HCT116 (cell line): Measurements from ENCODE around the gene NFIX. TPM values are rescaled to one million over a fixed set of nuclear protein-coding genes. Genes with fewer than 3 reads are reported as not detected.

Source experiments
- ATAC-seq: fragments of 200-7000 bp; cut with Tn5 transposase; 2 replicates; pipeline ENCODE4 v1.9.1; 2020; ENCODE audit warnings: mild to moderate bottlenecking, moderate library complexity
- BruUV-seq: library from RNA; stranded (reverse); fragments of 400-500 nt; replicated peaks from 2 replicates; lab custom pipeline; 2021; lab: Mats Ljungman, UMichigan
- CTCF ChIA-PET: fragments of 300-600 bp; sonication (Branson Sonifier 250); formaldehyde crosslinking; loops from one replicate; lab custom pipeline; 2021; ENCODE audit warnings: antibody characterized with exemption; lab: Charles Lee
- POLR2A ChIA-PET: fragments of 300-600, 350-600 bp; sonication (Branson Sonifier 250); formaldehyde crosslinking; loops from one replicate; lab custom pipeline; 2021; ENCODE audit warnings: antibody characterized with exemption; lab: Charles Lee
- RAD21 ChIA-PET, 2 experiments: fragments of 300-600 bp; sonication (Branson Sonifier 250); formaldehyde crosslinking; loops; one replicate each; lab custom pipeline; 2023; ENCODE audit warnings: low total read pairs in 2 of 2; ENCODE audit not compliant: uncharacterized antibody in 2 of 2, unreplicated experiment in 2 of 2, low non-redundant PET in 1 of 2; lab: Charles Lee
- DNase-seq: peaks from one replicate; pipeline ENCODE4 v3.0.0-alpha.2; 2010; ENCODE audit warnings: low read depth, low spot score
- H2AFZ ChIP-seq: fragments of 200-600 bp; shearing (Covaris generic), sonication (generic); 2 replicates; pipeline ENCODE4 v1.6.1; 2017; ENCODE audit warnings: low read depth, mixed run types, mixed read lengths, antibody characterized with exemption, low read length; ENCODE audit not compliant: poor library complexity, severe bottlenecking
- H3K27ac ChIP-seq: 2 replicates; pipeline ENCODE4 v1.5.1; 2012; ENCODE audit warnings: low read depth, low read length
- H3K27me3 ChIP-seq: fragments of 200-600 bp; sonication (generic); 2 replicates; pipeline ENCODE4 v1.6.1; 2016; ENCODE audit warnings: mixed run types, low read length, mixed read lengths; ENCODE audit not compliant: insufficient read depth
- H3K36me3 ChIP-seq, 2 experiments: fragments of 200-500 bp in 1 of 2; fragments of 200-600 bp in 1 of 2; sonication (Bioruptor generic) in 1 of 2; sonication (generic) in 1 of 2; 2 replicates each; pipeline versions ENCODE4 v1.5.1 to v1.6.1; 2014 to 2016; ENCODE audit warnings: low read length in 2 of 2, inconsistent platforms in 1 of 2, mixed read lengths in 1 of 2, mixed run types in 1 of 2; ENCODE audit not compliant: insufficient read depth in 2 of 2, control insufficient read depth in 1 of 2
- H3K4me1 ChIP-seq, 2 experiments: fragments of 200-600 bp in 1 of 2; sonication (generic) in 1 of 2; 2 replicates each; pipeline versions ENCODE4 v1.5.1 to v1.6.1; 2012 to 2017; ENCODE audit warnings: low read length in 2 of 2, inconsistent platforms in 1 of 2, mild to moderate bottlenecking in 1 of 2, mixed read lengths in 1 of 2, mixed run types in 1 of 2, moderate library complexity in 1 of 2; ENCODE audit not compliant: insufficient read depth in 2 of 2, control insufficient read depth in 1 of 2
- H3K4me2 ChIP-seq: fragments of 200-600 bp; sonication (generic); 2 replicates; pipeline ENCODE4 v1.6.1; 2017; ENCODE audit warnings: mixed run types, low read length, mixed read lengths
- H3K4me3 ChIP-seq, 2 experiments: fragments of 200-600 bp in 1 of 2; sonication (generic) in 1 of 2; replicated peaks in 1 of 2; 2 replicates each; pipeline ENCODE4 v1.5.1; 2011 to 2016; ENCODE audit warnings: low read length in 2 of 2, control low read depth in 1 of 2, low read depth in 1 of 2, mild to moderate bottlenecking in 1 of 2, mixed read lengths in 1 of 2, mixed run types in 1 of 2
- H3K79me2 ChIP-seq: fragments of 200-600 bp; sonication (generic); 2 replicates; pipeline ENCODE4 v1.6.1; 2017; ENCODE audit warnings: mild to moderate bottlenecking, mixed run types, low read length, moderate library complexity, mixed read lengths; ENCODE audit not compliant: insufficient read depth
- H3K9ac ChIP-seq: fragments of 200-600 bp; sonication (generic); 2 replicates; pipeline ENCODE4 v1.6.1; 2016; ENCODE audit warnings: low read length, mixed read lengths
- H3K9me2 ChIP-seq: fragments of 200-600 bp; sonication (generic), shearing (Covaris generic); 2 replicates; pipeline ENCODE4 v1.6.1; 2017; ENCODE audit warnings: mixed run types, mild to moderate bottlenecking, moderate library complexity; ENCODE audit not compliant: insufficient read depth
- H3K9me3 ChIP-seq, 2 experiments: fragments of 200-500 bp in 1 of 2; fragments of 200-600 bp in 1 of 2; sonication (Bioruptor generic) in 1 of 2; sonication (generic) in 1 of 2; 2 replicates each; pipeline ENCODE4 v1.6.1; 2014 to 2017; ENCODE audit warnings: low read length in 2 of 2, mixed read lengths in 2 of 2, inconsistent platforms in 1 of 2, low read depth in 1 of 2, mild to moderate bottlenecking in 1 of 2, mixed run types in 1 of 2, moderate library complexity in 1 of 2; ENCODE audit not compliant: control insufficient read depth in 1 of 2, insufficient read depth in 1 of 2
- H4K20me1 ChIP-seq: fragments of 200-600 bp; sonication (generic), shearing (Covaris generic); 2 replicates; pipeline ENCODE4 v1.6.1; 2017; ENCODE audit warnings: mixed run types, mild to moderate bottlenecking, moderate library complexity; ENCODE audit not compliant: insufficient read depth
- ATF3 ChIP-seq: IDR thresholded peaks from 2 replicates; pipeline ENCODE4 v1.6.1; 2012
- CBX3 ChIP-seq: IDR thresholded peaks from 2 replicates; pipeline ENCODE4 v1.6.1; 2012; ENCODE audit warnings: low read depth
- CEBPB ChIP-seq: IDR thresholded peaks from 2 replicates; pipeline ENCODE4 v1.6.1; 2012; ENCODE audit warnings: low read depth
- CTCF ChIP-seq, 3 experiments: fragments of 200-600 bp in 1 of 3; sonication (generic) in 1 of 3; IDR thresholded peaks in 2 of 3; conservative IDR thresholded peaks in 1 of 3; 2 replicates each; pipeline ENCODE4 v1.5.1; 2012 to 2017; ENCODE audit warnings: low read depth in 2 of 3, low read length in 2 of 3, antibody characterized with exemption in 1 of 3, borderline replicate concordance in 1 of 3, control low read depth in 1 of 3, mild to moderate bottlenecking in 1 of 3, mixed read lengths in 1 of 3, mixed run types in 1 of 3, moderate library complexity in 1 of 3; ENCODE audit not compliant: insufficient read depth in 1 of 3
- EGR1 ChIP-seq: IDR thresholded peaks from 2 replicates; pipeline ENCODE4 v1.6.1; 2012; ENCODE audit warnings: low read depth
- ELF1 ChIP-seq: IDR thresholded peaks from 2 replicates; pipeline ENCODE4 v1.6.1; 2012; ENCODE audit warnings: low read depth, borderline replicate concordance
- EZH2 ChIP-seq: fragments of 200-600 bp; sonication (generic); IDR thresholded peaks from 2 replicates; pipeline ENCODE4 v1.6.1; 2017; ENCODE audit warnings: antibody characterized with exemption, mixed run types
- FOSL1 ChIP-seq: IDR thresholded peaks from 2 replicates; pipeline ENCODE4 v1.6.1; 2012; ENCODE audit warnings: low read depth
- JUND ChIP-seq: IDR thresholded peaks from 2 replicates; pipeline ENCODE4 v1.6.1; 2012
- POLR2A ChIP-seq: IDR thresholded peaks from 2 replicates; pipeline ENCODE4 v1.7.0; 2011; ENCODE audit warnings: borderline replicate concordance; ENCODE audit not compliant: insufficient read depth, insufficient read length; ENCODE audit errors: extremely low read depth
- POLR2AphosphoS5 ChIP-seq: IDR thresholded peaks from 2 replicates; pipeline ENCODE4 v1.6.1; 2011; ENCODE audit warnings: mild to moderate bottlenecking, low read depth, low read length, moderate library complexity
- REST ChIP-seq: IDR thresholded peaks from 2 replicates; pipeline ENCODE4 v1.6.1; 2012; ENCODE audit warnings: low read depth
- SP1 ChIP-seq: IDR thresholded peaks from 2 replicates; pipeline ENCODE4 v1.6.1; 2012; ENCODE audit warnings: low read depth
- intact Hi-C: fragments of 100-400 bp; cut with micrococcal nuclease; formaldehyde crosslinking; loops from 2 replicates; pipeline ENCODE4 v1.10.0; 2022
- total RNA-seq: library from RNA; stranded (reverse); gene quantifications from one replicate; pipeline ENCODE4 v1.2.1, GENCODE V29; 2021; ENCODE audit not compliant: unreplicated experiment

NFIX gene
- total RNA-seq, 1 experiment from 2014 or later = 34.8 TPM

GRCh38 chr19:13138171-13138915 lies 143.1 kb downstream of the NFIX start (continued):
- no peak for TF ChIP-seq REST
- TF ChIP-seq ELF1 = no peak
- TF ChIP-seq CTCF (IDR thresholded peaks at IDR 0.05 in 2 of 3, conservative IDR thresholded peaks at IDR 0.05 in 1 of 3; ENCODE audit: borderline replicate concordance in 1 of 3, insufficient read depth in 1 of 3, low read depth in 2 of 3, low read length in 2 of 3) = no peak
- no peak for TF ChIP-seq EGR1
- TF ChIP-seq POLR2AphosphoS5 = no peak
- no peak for TF ChIP-seq POLR2A

- no peaks in the 10 kb centered on the region for H3K27me3 ChIP-seq
- H3K9me3 ChIP-seq = no peaks in the 10 kb centered on the region
- no peak overlapping the region for H3K4me3 ChIP-seq
- H2AFZ ChIP-seq = no peak overlapping the region
- ChIA-PET RAD21 (no interaction called here), CTCF (no interaction called here), POLR2A (interaction anchor here (0.7 kb wide), 1 partner anchor 8 kb away, joined by 3 read pairs; no protein-coding TSS in a partner anchor)
- peaks cover 25 to 42% of the 10 kb centered on the region in 2 experiments for H3K4me1 ChIP-seq
- no TSS peak for BruUV-seq
- H3K79me2 ChIP-seq = peaks cover 11% of the 10 kb centered on the region
- H3K27ac ChIP-seq = no peak overlapping the region
- H3K9me2 ChIP-seq = no peaks in the 10 kb centered on the region
- DNase-seq (no peak), ATAC-seq (no peak)
- no peak overlapping the region for H3K9ac ChIP-seq
- H4K20me1 ChIP-seq = no peaks in the 10 kb centered on the region
- H3K4me2 ChIP-seq = no peak overlapping the region
- peaks cover 12 to 32% of the 10 kb centered on the region in 2 experiments; a peak in 3 of 4 replicates for H3K36me3 ChIP-seq
- intact Hi-C loops = no loop called here
- TF ChIP-seq CTCF (IDR thresholded peaks at IDR 0.05 in 2 of 3, conservative IDR thresholded peaks at IDR 0.05 in 1 of 3; ENCODE audit: borderline replicate concordance in 1 of 3, insufficient read depth in 1 of 3, low read depth in 2 of 3, low read length in 2 of 3) (no peak), CBX3 (no peak), CEBPB (no peak), SP1 (no peak), EGR1 (no peak), FOSL1 (no peak), ATF3 (no peak), POLR2AphosphoS5 (no peak), JUND (no peak), POLR2A (no peak), EZH2 (no peak)
These were observed 143.6 kb downstream of the NFIX start for GRCh38 chr19:13138916-13139198.
